Vagina (tissue), 2 donors: ENCODE results near the gene TRMT1L.

ENCODE experiments used
- POLR2A ChIP-seq, 2 donors: fragments of 450-650 bp; IDR thresholded peaks; one replicate each; pipeline ENCODE4 v1.6.1; 2017; ENCODE audit warnings: antibody characterized with exemption in 2 of 2, mild to moderate bottlenecking in 2 of 2, moderate library complexity in 2 of 2
- POLR2AphosphoS5 ChIP-seq, 2 donors: sonication (generic); formaldehyde crosslinking; IDR thresholded peaks; one replicate each; pipeline ENCODE4 v1.9.0; 2017; ENCODE audit warnings: antibody characterized with exemption in 2 of 2, mild to moderate bottlenecking in 2 of 2, low read depth in 1 of 2; ENCODE audit not compliant: insufficient read depth in 1 of 2
- TF ChIP-seq, protein P1 (sequence below), 3 experiments: fragments of 450-650 bp in 2 of 3; fragments of 200-600 bp in 1 of 3; sonication (generic) in 1 of 3; IDR thresholded peaks; one replicate each; pipeline ENCODE4 v1.5.1; 2017 to 2019; ENCODE audit warnings: antibody characterized with exemption in 3 of 3, mild to moderate bottlenecking in 2 of 3, moderate library complexity in 2 of 3

DNA sequence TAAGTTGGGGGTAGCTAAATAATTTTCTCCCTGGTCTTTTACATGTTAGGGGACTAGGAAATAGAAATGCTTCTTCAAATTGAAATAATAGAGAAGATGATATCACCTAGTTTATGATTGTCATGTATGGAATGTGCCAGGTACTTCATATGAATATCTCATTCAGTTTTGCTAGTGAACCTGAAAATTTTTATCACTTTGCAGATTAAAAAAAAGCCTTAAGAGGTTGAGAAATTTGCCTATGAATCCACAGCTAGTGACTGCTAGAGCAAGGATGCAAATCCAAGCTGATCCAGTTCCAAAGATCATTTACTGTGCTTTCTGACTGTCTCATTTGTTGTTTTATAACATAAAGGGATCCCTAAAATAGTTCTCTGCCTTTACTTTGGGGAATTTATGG lies 86.7 kb downstream of the TRMT1L start:
- TF ChIP-seq POLR2A (IDR thresholded peaks at IDR 0.05) (no peak), POLR2AphosphoS5 (IDR thresholded peaks at IDR 0.05; ENCODE audit: insufficient read depth in 1 of 2, low read depth in 1 of 2) (no peak)
- TF ChIP-seq, protein P1, sequence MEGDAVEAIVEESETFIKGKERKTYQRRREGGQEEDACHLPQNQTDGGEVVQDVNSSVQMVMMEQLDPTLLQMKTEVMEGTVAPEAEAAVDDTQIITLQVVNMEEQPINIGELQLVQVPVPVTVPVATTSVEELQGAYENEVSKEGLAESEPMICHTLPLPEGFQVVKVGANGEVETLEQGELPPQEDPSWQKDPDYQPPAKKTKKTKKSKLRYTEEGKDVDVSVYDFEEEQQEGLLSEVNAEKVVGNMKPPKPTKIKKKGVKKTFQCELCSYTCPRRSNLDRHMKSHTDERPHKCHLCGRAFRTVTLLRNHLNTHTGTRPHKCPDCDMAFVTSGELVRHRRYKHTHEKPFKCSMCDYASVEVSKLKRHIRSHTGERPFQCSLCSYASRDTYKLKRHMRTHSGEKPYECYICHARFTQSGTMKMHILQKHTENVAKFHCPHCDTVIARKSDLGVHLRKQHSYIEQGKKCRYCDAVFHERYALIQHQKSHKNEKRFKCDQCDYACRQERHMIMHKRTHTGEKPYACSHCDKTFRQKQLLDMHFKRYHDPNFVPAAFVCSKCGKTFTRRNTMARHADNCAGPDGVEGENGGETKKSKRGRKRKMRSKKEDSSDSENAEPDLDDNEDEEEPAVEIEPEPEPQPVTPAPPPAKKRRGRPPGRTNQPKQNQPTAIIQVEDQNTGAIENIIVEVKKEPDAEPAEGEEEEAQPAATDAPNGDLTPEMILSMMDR (IDR thresholded peaks at IDR 0.05) = no peak
